ENCODE data around the gene CFAP97D1.

The CFAP97D1 gene

DNA sequence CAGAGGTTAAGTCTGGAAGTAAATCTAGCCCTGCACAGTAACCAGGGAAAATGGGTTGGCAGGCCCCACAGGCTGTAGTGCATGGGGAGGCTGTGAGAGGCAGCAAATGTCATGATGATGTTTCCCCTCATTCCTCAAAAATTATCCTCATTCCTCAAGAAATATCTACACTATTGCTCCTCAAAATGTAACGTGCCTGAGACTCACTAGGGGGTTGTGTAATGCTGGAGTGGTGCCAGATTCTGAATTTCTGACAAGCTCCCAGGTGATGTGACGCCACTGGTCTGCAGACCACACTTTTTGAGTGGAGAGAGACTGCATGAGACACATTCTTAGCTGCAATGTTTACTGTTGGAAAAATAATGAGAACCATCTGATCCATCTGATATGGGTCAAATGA, 53.9 kb downstream of the CFAP97D1 start:
- H3K4me3 ChIP-seq (ENCODE audit: control insufficient read depth, low read depth, low read length), result no peak overlapping the region
- no peak for TF ChIP-seq CTCF (conservative IDR thresholded peaks at IDR 0.05; ENCODE audit: control insufficient read depth, insufficient read depth, low read depth, low read length)
- peak; percentile 86 for DNase-seq (ENCODE audit: low read depth)
